Measurements from ENCODE around the gene BCL11A. TPM values are rescaled to one million over a fixed set of nuclear protein-coding genes. Genes with fewer than 3 reads are reported as not detected.

Gene BCL11A
- total RNA-seq, 1 donor from 2014 or later = 3.6 TPM

DNA sequence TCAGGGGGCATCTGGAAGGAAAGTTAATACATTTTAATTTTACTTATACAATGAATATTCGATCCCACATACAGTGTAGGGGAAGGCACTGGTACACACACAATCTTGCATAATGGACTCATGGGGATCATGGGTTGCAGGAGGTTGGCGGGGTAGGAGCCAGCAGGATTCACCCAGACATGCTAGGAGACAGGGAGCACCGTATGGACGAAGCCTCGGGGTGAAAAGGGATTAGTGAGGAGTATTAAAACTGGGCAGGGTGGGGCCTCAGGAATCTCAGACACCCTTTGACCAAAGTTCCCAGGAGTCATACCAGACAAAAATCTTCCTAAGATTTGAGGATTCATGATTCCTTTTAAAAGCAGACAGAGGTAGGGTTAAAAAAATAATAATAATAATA is 140.8 kb downstream of the BCL11A start:
- no peak for DNase-seq (ENCODE audit: extremely low read depth, low read depth, low spot score)

DNA sequence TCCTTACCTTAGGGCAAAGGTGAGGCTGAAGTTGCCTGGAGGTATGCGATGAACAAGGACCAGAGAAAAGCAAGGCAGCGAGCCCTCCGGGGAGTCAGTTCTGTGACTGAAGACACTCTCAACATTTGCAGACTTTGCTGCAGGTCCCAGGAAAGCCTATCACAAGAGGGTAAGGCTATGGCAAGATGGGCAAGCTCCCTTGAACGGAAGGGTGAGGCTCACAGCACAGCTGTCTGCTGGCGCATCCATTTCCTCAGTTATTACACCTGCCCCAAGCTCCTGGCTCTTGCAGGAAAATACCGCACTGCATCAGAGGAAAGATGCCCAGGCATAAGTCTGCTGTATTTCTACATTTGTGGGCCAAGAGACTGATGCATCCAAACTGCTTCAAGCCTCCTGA is 141.4 kb downstream of the BCL11A start:
- DNase-seq (ENCODE audit: extremely low read depth, low read depth, low spot score) = no peak

DNA sequence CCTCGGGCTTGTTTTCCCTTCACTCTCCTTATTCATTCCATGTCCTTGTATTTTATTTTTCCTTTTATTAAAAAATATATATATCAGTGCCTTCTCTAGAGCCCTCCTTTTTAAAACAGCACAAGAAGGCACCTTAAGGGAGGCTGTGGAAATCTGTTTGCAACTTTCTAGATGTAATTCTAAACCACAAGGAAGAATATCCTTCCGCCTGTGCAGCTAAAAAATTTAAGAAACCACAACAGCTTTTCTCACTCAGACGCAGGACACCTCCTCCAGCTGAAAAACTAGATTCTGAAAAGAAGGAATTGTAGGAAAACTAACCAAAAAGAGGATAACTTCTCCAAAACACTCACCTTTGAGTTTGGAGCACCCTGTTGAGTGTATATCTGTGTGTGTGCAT is 142.2 kb downstream of the BCL11A start:
- no peak for DNase-seq (ENCODE audit: extremely low read depth, low read depth, low spot score)

DNA sequence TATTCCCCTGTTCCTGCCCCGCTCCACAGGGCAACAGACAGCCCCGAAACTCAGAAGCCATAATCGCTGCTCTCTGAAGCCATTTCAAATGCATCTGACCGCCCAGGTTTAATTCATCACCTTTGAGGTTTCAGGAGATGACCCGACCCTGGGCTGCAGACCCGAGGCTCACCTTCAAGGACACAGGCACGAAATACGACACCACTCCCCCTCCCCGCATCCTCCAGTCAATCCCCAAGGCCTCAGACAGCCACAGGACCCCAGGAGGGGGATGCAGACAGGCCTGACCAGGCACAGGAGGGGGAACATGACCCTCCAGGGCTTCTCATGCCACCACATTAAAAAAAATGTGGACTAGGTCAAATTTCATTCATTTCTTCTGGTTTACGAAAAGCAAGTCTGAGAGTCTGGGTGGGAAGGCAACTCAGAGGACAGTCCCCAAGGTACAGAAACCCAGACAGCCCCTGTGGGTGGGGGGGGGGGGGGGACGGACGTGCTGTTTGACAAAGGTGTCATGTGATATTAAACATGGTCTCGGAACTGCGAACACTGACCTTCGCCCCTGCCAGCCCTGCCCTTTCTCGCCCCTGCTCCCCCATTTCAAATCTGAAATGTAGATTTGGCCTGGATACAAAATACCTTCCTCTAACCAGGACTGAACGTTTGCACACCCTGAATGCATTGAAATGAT is 142.9 kb downstream of the BCL11A start:
- DNase-seq (ENCODE audit: extremely low read depth, low read depth, low spot score) = no peak

DNA sequence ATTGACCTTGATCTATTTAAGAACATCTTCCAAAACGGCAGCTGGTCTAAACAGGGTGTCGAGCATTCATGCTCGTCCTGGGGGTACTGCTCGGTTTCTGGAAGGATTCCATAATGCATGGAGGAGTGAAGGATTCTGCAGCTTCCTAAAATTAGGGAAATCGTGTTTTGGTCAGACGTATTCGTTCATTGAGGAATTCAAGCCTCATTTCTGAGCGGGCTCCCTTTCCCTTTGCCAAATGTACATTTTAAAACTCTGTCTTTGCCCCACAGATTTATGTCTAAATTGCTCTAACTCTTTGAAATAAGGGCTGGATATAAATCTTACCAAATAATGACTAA is 144.0 kb downstream of the BCL11A start:
- no peak for DNase-seq (ENCODE audit: extremely low read depth, low read depth, low spot score)

DNA sequence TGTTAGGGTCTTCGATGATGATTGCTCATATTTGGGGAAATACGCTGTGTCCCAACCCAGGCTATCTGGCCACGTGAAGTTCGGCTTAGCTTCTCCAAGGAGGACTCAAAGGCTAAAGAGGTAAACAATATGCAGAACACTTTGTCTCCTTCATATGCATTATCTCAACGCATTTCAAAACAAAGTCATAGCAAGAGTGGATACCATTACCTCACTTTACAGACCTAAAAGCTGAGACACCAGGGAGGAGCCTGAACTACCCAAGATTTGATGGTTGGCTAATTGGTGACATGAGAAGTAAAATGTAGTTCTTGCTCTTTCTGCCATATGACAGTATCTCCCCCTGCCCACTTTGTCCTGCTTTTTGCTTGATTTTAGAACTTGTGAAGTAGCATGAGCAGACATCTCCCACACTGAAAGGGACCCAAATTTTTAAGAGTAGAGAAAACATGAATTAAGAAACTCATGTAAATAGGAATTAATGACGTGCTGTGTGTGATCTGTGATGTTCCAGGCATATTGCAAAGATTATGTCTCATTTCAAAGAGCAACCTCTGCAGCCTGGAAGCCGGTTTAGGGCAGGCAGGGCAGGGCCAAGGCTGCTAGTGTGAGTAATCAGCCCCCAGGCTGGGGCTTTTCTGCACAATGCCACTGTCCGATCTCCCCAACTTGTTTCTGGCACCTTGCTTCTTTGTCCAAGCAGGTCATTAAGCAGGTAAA is 144.5 kb downstream of the BCL11A start:
- DNase-seq (ENCODE audit: extremely low read depth, low read depth, low spot score) = no peak

DNA sequence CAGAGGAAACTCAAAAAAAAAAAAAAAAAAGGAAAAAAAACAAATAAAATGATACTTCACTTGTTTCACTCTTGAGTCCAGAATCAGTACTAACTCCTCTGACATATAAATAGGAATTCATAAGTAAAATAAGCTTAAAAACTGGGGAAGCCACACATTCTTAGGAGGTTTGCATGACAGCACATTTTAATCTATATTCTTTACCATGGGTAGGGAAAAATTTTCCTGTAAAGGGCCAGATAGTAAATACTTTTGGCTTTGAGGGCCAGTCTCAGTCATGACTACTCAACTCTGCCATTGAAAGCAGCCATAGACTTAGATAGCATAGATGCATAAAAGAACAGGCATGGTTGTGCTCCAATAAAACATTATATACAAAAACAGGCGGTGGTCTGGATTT is 145.2 kb downstream of the BCL11A start:
- DNase-seq (ENCODE audit: extremely low read depth, low read depth, low spot score) = no peak

DNA sequence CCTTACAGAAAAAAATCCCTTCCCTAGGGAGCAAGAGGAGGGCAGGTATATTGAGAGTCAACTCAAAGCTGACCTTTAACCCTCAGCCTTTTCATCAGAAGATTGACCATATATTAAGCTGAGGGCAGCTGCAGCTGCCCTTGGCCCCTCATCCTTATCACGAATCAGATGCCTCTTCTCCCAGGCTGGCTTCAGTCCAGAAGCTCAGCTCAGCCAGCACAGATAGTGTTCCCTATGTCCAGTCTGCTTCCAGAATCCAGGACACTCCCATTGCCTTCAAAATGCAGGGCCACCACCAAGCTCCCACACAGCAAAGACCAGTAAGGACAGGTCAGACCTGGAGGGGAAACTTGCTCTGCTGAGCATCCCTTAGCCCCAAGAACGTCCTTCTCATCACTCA is 146.1 kb downstream of the BCL11A start:
- DNase-seq (ENCODE audit: extremely low read depth, low read depth, low spot score) = no peak

DNA sequence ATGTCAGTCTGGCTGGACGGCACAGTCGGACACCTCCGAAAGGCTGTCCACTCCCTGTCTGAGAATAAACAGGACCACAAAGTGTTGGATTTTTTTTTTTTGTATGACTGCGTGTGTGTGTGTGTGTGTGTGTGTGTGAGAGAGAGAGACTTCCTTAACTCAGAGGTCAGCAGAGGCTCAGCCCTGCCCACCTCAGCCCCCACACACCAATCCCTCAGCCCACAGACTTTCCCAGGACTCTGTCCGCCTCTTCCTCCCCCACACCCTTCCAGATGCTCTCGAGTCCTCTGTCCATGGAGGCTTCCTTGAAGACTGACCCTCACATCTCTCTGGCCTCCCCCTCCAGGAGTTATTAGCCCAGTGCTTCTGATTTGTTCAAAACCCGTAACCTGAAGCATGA is 147.3 kb downstream of the BCL11A start:
- DNase-seq (ENCODE audit: extremely low read depth, low read depth, low spot score) = no peak

DNA sequence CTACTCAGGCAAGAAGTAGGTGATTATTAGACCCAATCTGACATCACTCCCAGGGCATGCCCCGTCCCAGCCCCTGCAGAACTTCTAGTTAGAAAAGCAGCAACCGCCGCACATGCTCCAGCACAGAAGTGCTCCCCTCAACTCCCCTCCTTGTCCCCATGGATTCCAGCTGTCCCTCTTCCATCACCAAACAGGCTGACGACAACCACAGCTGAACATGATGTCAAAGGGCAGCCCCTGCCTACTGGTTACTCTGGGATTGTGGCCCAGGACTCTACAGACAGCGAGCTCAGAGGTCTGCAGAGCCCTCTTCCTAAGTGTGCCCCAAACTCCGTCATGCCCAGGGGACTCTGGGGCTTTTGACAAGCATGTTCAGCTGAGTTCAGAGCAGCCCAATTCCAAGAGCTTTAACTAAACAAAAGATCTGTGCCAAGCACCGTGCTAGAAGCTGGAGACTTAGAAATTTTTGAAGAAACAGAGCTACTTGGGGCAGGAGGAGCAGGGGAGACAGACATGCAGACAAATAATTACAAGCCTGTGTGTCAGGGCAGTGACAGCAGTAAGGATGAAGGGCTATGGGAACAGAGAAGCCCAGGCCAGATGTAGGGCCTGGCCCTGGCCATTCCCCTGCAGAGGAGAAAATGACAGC is 148.1 kb downstream of the BCL11A start:
- no peak for DNase-seq (ENCODE audit: extremely low read depth, low read depth, low spot score)

Other genes starting within 250 kb of the BCL11A start
- gene PAPOLG, start 202.6 kb upstream of the BCL11A start, total RNA-seq = 10.7 and 14.3 TPM in 2 replicates